ENCODE results near the gene P2RY8.
"Not testable (repeated sequence)": the region's sequence is repeated elsewhere in the genome, so short reads cannot be mapped to it uniquely, and the experiment has no call there.

Gene P2RY8

GRCh38 chrX:1462596-1463251 is 74.3 kb downstream of the P2RY8 start:
- DNase-seq = peak; percentile 80

GRCh38 chrX:1462110-1462509 is 74.9 kb downstream of the P2RY8 start:
- no peak for DNase-seq

GRCh38 chrX:1455948-1456280 is 81.1 kb downstream of the P2RY8 start:
- no peak for DNase-seq

GRCh38 chrX:1453951-1454785 is 82.8 kb downstream of the P2RY8 start:
- peak; percentile 93 for DNase-seq

GRCh38 chrX:1453395-1453783 is 83.6 kb downstream of the P2RY8 start:
- DNase-seq = peak; percentile 77

- peak; percentile 100 for DNase-seq
Observed at GRCh38 chrX:1452516-1453394, 84.2 kb downstream of the P2RY8 start, which contains the start of gene ASMTL. TSS of gene ASMTL (minus strand) at chrX:1452909. CDS start at chrX:1452840, 69 bp downstream.

GRCh38 chrX:1451661-1452515 is 85.1 kb downstream of the P2RY8 start:
- DNase-seq = peak; percentile 1

- peak; percentile 1 for DNase-seq
Observed at GRCh38 chrX:1451251-1451660, 85.7 kb downstream of the P2RY8 start.

- peak; percentile 1 for DNase-seq
Observed at GRCh38 chrX:1450361-1451161, 86.4 kb downstream of the P2RY8 start.

- DNase-seq = no peak
Observed at GRCh38 chrX:1449823-1450149, 87.2 kb downstream of the P2RY8 start.

GRCh38 chrX:1449036-1449822 is 87.8 kb downstream of the P2RY8 start:
- peak; percentile 1 for DNase-seq

- DNase-seq = peak; percentile 1
Observed at GRCh38 chrX:1448573-1449001, 88.4 kb downstream of the P2RY8 start.

GRCh38 chrX:1447969-1448572 is 88.9 kb downstream of the P2RY8 start:
- not testable (repeated sequence) for DNase-seq

- DNase-seq = not testable (repeated sequence)
Observed at GRCh38 chrX:1446984-1447968, 89.7 kb downstream of the P2RY8 start.

- peak; percentile 1 for DNase-seq
Observed at GRCh38 chrX:1444561-1445500, 92.2 kb downstream of the P2RY8 start.

GRCh38 chrX:1443496-1444075 is 93.4 kb downstream of the P2RY8 start:
- DNase-seq = peak; percentile 1

GRCh38 chrX:1442724-1443367 is 94.1 kb downstream of the P2RY8 start:
- no peak for DNase-seq

All from activated naive CD4-positive, alpha-beta T cell treated with Interleukin-2 at 50 U/mL for 16 hours (primary cell).